Dendritic cell treated with granulocyte-macrophage colony-stimulating factor and Interleukin-4, amounts not matched to agents 40 ng/mL and 50 ng/mL, for 4 days (primary cell): ENCODE data around the gene DPY30.
"Not testable (repeated sequence)": the region's sequence is repeated elsewhere in the genome, so short reads cannot be mapped to it uniquely, and the experiment has no call there.

ENCODE experiments used
- H3K27ac Mint-ChIP-seq: one replicate; pipeline ENCODE4 v1.8.0; 2022; ENCODE audit warnings: mild to moderate bottlenecking, mixed read lengths
- H3K27me3 Mint-ChIP-seq: one replicate; pipeline ENCODE4 v1.8.0; 2022; ENCODE audit warnings: mild to moderate bottlenecking, mixed read lengths
- H3K36me3 Mint-ChIP-seq: one replicate; pipeline ENCODE4 v1.8.0; 2022; ENCODE audit warnings: low read depth, mixed read lengths
- H3K4me1 Mint-ChIP-seq: one replicate; pipeline ENCODE4 v1.8.0; 2022; ENCODE audit warnings: low read depth, mixed read lengths
- H3K4me3 Mint-ChIP-seq: one replicate; pipeline ENCODE4 v1.8.0; 2022; ENCODE audit warnings: mild to moderate bottlenecking, moderate library complexity, mixed read lengths
- H3K9me3 Mint-ChIP-seq: one replicate; pipeline ENCODE4 v1.8.0; 2022; ENCODE audit warnings: mixed read lengths
- intact Hi-C: fragments of 100-400 bp; cut with micrococcal nuclease; formaldehyde crosslinking; loops from one replicate; pipeline ENCODE4 v1.15.0; 2022

DPY30 gene

GRCh38 chr2:32043561-32043960, 4.0 kb upstream of the DPY30 start:
- peaks cover 11% of the 10 kb centered on the region for H3K36me3 Mint-ChIP-seq
- H3K4me3 Mint-ChIP-seq = no peak overlapping the region
- H3K27me3 Mint-ChIP-seq = no peaks in the 10 kb centered on the region
- H3K9me3 Mint-ChIP-seq = no peaks in the 10 kb centered on the region
- intact Hi-C loops = no loop called here
- H3K27ac Mint-ChIP-seq = no peak overlapping the region
- H3K4me1 Mint-ChIP-seq = peaks cover 7% of the 10 kb centered on the region

GRCh38 chr2:32034198-32034887, 5.3 kb downstream of the DPY30 start:
- intact Hi-C loops, H3K27ac Mint-ChIP-seq, H3K4me3 Mint-ChIP-seq, H3K27me3 Mint-ChIP-seq, H3K9me3 Mint-ChIP-seq: not testable (repeated sequence)
- Mint-ChIP-seq H3K4me1 (peaks cover 15% of the 10 kb centered on the region), H3K36me3 (peaks cover 55% of the 10 kb centered on the region)

GRCh38 chr2:32018789-32019482, 20.7 kb downstream of the DPY30 start:
- H3K27me3 Mint-ChIP-seq, H3K27ac Mint-ChIP-seq, H3K4me3 Mint-ChIP-seq, H3K9me3 Mint-ChIP-seq, intact Hi-C loops, H3K4me1 Mint-ChIP-seq: not testable (repeated sequence)
- H3K36me3 Mint-ChIP-seq = peaks cover 46% of the 10 kb centered on the region

- Mint-ChIP-seq H3K4me1 (peaks cover 15% of the 10 kb centered on the region), H3K36me3 (peaks cover 34% of the 10 kb centered on the region), H3K4me3 (no peak overlapping the region), H3K27me3 (no peaks in the 10 kb centered on the region), H3K9me3 (no peaks in the 10 kb centered on the region), H3K27ac (peak overlapping the region; percentile 92)
- intact Hi-C loops = no loop called here
Observed at GRCh38 chr2:32012872-32013271, 26.7 kb downstream of the DPY30 start.

GRCh38 chr2:32011485-32011960, 28.1 kb downstream of the DPY30 start:
- Mint-ChIP-seq H3K27me3 (no peaks in the 10 kb centered on the region), H3K4me1 (peaks cover 28% of the 10 kb centered on the region), H3K27ac (peak overlapping the region; percentile 92), H3K9me3 (no peaks in the 10 kb centered on the region), H3K4me3 (peak overlapping the region; percentile 77), H3K36me3 (peaks cover 24% of the 10 kb centered on the region)
- intact Hi-C loops = loop anchor here (2.0 kb wide), 1 partner anchor 51 kb away; the partner anchor contains the start of gene SPAST

- Mint-ChIP-seq H3K4me1 (peaks cover 35% of the 10 kb centered on the region), H3K9me3 (no peaks in the 10 kb centered on the region), H3K27me3 (no peaks in the 10 kb centered on the region), H3K27ac (peak within 1 kb of the TSS; percentile 92), H3K4me3 (peak within 1 kb of the TSS; percentile 98), H3K36me3 (peaks cover 18% of the 10 kb centered on the region)
- intact Hi-C loops = loop anchor here (2.0 kb wide), 1 partner anchor 52 kb away; the partner anchor contains the start of gene SPAST
Observed at GRCh38 chr2:32010670-32011484, 28.7 kb downstream of the DPY30 start, which contains the start of gene MEMO1. TSS of gene MEMO1 (minus strand) at chr2:32011008. CDS start at chr2:32010247, 761 bp downstream.

GRCh38 chr2:32010280-32010669, 29.3 kb downstream of the DPY30 start:
- H3K9me3 Mint-ChIP-seq, H3K27me3 Mint-ChIP-seq: not testable (repeated sequence)
- intact Hi-C loops = loop anchor here (2.0 kb wide), 1 partner anchor 53 kb away; the partner anchor contains the start of gene SPAST
- Mint-ChIP-seq H3K36me3 (peaks cover 15% of the 10 kb centered on the region), H3K27ac (peak overlapping the region; percentile 92), H3K4me1 (peaks cover 41% of the 10 kb centered on the region), H3K4me3 (peak overlapping the region; percentile 66)

GRCh38 chr2:32009516-32010256, 29.9 kb downstream of the DPY30 start:
- H3K36me3 Mint-ChIP-seq = peaks cover 20% of the 10 kb centered on the region
- H3K27ac Mint-ChIP-seq = peak overlapping the region; percentile 92
- no peaks in the 10 kb centered on the region for H3K9me3 Mint-ChIP-seq
- H3K4me1 Mint-ChIP-seq = peaks cover 47% of the 10 kb centered on the region
- H3K27me3 Mint-ChIP-seq = no peaks in the 10 kb centered on the region
- intact Hi-C loops = loop anchor here (2.0 to 5.0 kb wide), 4 partner anchors 29 to 62 kb away; partner anchors contain the start of gene SPAST
- peak overlapping the region; percentile 98 for H3K4me3 Mint-ChIP-seq

- intact Hi-C loops = loop anchor here (2.0 to 5.0 kb wide), 3 partner anchors 28 to 62 kb away; no protein-coding TSS in a partner anchor
- Mint-ChIP-seq H3K4me3 (peak overlapping the region; percentile 98), H3K27ac (peak overlapping the region; percentile 92), H3K27me3 (no peaks in the 10 kb centered on the region), H3K9me3 (no peaks in the 10 kb centered on the region), H3K36me3 (peaks cover 24% of the 10 kb centered on the region), H3K4me1 (peaks cover 54% of the 10 kb centered on the region)
Observed at GRCh38 chr2:32008805-32009515, 30.6 kb downstream of the DPY30 start.

- no peaks in the 10 kb centered on the region for H3K9me3 Mint-ChIP-seq
- H3K4me3 Mint-ChIP-seq = no peak overlapping the region
- no peaks in the 10 kb centered on the region for H3K27me3 Mint-ChIP-seq
- no peak overlapping the region for H3K27ac Mint-ChIP-seq
- peaks cover 49% of the 10 kb centered on the region for H3K4me1 Mint-ChIP-seq
- intact Hi-C loops = loop anchor here (5.0 kb wide), 2 partner anchors 45 to 60 kb away; no protein-coding TSS in a partner anchor
- peaks cover 18% of the 10 kb centered on the region for H3K36me3 Mint-ChIP-seq
Observed at GRCh38 chr2:32007121-32007391, 32.5 kb downstream of the DPY30 start.

GRCh38 chr2:32005371-32005976, 34.1 kb downstream of the DPY30 start:
- H3K27ac Mint-ChIP-seq = peak overlapping the region; percentile 17

GRCh38 chr2:32003791-32004190, 35.8 kb downstream of the DPY30 start:
- Mint-ChIP-seq H3K9me3 (no peaks in the 10 kb centered on the region), H3K27me3 (no peaks in the 10 kb centered on the region), H3K36me3 (peaks cover 23% of the 10 kb centered on the region), H3K4me1 (peaks cover 67% of the 10 kb centered on the region), H3K27ac (no peak overlapping the region), H3K4me3 (no peak overlapping the region)
- intact Hi-C loops = no loop called here

More at GRCh38 chr2:32005371-32005976, 34.1 kb downstream of the DPY30 start:
- intact Hi-C loops = loop anchor here (5.0 kb wide), 2 partner anchors 43 to 58 kb away; no protein-coding TSS in a partner anchor
- Mint-ChIP-seq H3K36me3 (peaks cover 22% of the 10 kb centered on the region), H3K4me1 (peaks cover 50% of the 10 kb centered on the region), H3K27me3 (no peaks in the 10 kb centered on the region), H3K9me3 (no peaks in the 10 kb centered on the region), H3K4me3 (no peak overlapping the region)
